Activated B cell treated with CpG ODN at 0.5 μM for 24 hours (primary cell): Measurements from ENCODE around the gene PDE4B. TPM values are rescaled to one million over a fixed set of nuclear protein-coding genes. Genes with fewer than 3 reads are reported as not detected.

Source experiments
- ATAC-seq: fragments of 200-7000 bp; cut with Tn5 transposase; one replicate; pipeline ENCODE4 v1.10.0; 2021; ENCODE audit warnings: low read depth, mild to moderate bottlenecking, moderate library complexity
- CTCF ChIA-PET: fragments of 350-600 bp; sonication (Branson Sonifier 250); formaldehyde crosslinking; loops from one replicate; lab custom pipeline; 2021; ENCODE audit warnings: antibody characterized with exemption; lab: Charles Lee
- POLR2A ChIA-PET: fragments of 350-600 bp; sonication (Branson Sonifier 250); formaldehyde crosslinking; loops from one replicate; lab custom pipeline; 2021; ENCODE audit warnings: antibody characterized with exemption; lab: Charles Lee
- DNase-seq: peaks from one replicate; pipeline ENCODE4 v3.0.0; 2022
- H3K27ac Mint-ChIP-seq: one replicate; pipeline ENCODE4 v1.8.0; 2020; ENCODE audit warnings: mixed read lengths
- H3K27me3 Mint-ChIP-seq: one replicate; pipeline ENCODE4 v1.8.0; 2021; ENCODE audit warnings: mixed read lengths
- H3K36me3 Mint-ChIP-seq: one replicate; pipeline ENCODE4 v1.8.0; 2021; ENCODE audit warnings: low read depth, mixed read lengths
- H3K4me1 Mint-ChIP-seq: one replicate; pipeline ENCODE4 v1.8.0; 2021; ENCODE audit warnings: mixed read lengths
- H3K4me3 Mint-ChIP-seq: one replicate; pipeline ENCODE4 v1.8.0; 2020; ENCODE audit warnings: mild to moderate bottlenecking, mixed read lengths
- H3K9me3 Mint-ChIP-seq: one replicate; pipeline ENCODE4 v1.8.0; 2020; ENCODE audit warnings: mixed read lengths
- intact Hi-C: fragments of 100-400 bp; cut with micrococcal nuclease; formaldehyde crosslinking; loops from one replicate; pipeline ENCODE4 v1.15.1; 2024
- total RNA-seq: library from RNA; stranded (reverse); gene quantifications from 2 replicates; pipeline ENCODE4 v1.2.3, GENCODE V29; 2022
- TF ChIP-seq, protein P1 (sequence below): fragments of 200-600 bp; IDR thresholded peaks from one replicate; pipeline ENCODE4 v1.8.0; 2022; ENCODE audit warnings: antibody characterized with exemption, mild to moderate bottlenecking

Gene PDE4B
- total RNA-seq, 1 donor from 2014 or later, result 84.1 TPM

DNA sequence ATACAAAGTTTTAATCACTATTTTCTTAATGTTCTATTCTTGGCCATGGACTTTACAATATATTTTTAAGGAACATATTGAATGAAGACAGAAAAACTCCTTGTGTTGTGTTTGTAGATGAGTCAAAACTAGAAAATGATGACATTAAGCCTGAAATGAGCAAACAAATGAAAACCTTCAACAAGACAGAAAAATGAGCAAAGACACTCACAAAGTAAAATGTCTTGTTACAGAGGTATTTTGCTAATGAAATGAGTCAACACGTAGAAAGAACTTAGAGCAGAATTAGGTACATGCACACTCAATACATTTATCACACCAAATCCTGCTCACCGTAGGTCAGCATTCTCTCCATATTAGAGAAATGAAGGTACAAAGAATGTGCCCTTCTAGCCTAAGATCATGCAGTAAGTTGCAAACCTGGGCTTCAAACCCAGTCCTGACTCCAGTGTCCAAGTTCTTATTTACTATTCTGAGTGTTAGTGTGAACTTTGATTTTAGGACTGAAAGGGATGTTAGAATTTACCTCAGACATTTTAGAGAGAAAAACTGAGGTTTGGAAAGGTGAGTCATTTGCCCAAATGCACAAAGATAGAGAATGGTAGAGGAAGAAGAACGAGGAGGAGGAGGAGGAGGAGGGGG is 607.3 kb downstream of the PDE4B start:
- Mint-ChIP-seq H3K27me3 (no peaks in the 10 kb centered on the region), H3K36me3 (no peaks in the 10 kb centered on the region), H3K27ac (peak overlapping the region; percentile 90), H3K4me3 (peak overlapping the region; percentile 63), H3K9me3 (no peaks in the 10 kb centered on the region), H3K4me1 (peaks cover 89% of the 10 kb centered on the region)
- POLR2A ChIA-PET, result interaction anchor here (0.7 to 3.6 kb wide), 8 partner anchors 12 to 122 kb away, joined by 3 to 156 read pairs (median 16); no protein-coding TSS in a partner anchor
- intact Hi-C loops, result no loop called here
- no peak for ATAC-seq
- CTCF ChIA-PET, result interaction anchor here (1.1 to 1.2 kb wide), 2 partner anchors 19 to 36 kb away, joined by 3 to 4 read pairs; no protein-coding TSS in a partner anchor
- no peak for DNase-seq
- TF ChIP-seq, protein P1, sequence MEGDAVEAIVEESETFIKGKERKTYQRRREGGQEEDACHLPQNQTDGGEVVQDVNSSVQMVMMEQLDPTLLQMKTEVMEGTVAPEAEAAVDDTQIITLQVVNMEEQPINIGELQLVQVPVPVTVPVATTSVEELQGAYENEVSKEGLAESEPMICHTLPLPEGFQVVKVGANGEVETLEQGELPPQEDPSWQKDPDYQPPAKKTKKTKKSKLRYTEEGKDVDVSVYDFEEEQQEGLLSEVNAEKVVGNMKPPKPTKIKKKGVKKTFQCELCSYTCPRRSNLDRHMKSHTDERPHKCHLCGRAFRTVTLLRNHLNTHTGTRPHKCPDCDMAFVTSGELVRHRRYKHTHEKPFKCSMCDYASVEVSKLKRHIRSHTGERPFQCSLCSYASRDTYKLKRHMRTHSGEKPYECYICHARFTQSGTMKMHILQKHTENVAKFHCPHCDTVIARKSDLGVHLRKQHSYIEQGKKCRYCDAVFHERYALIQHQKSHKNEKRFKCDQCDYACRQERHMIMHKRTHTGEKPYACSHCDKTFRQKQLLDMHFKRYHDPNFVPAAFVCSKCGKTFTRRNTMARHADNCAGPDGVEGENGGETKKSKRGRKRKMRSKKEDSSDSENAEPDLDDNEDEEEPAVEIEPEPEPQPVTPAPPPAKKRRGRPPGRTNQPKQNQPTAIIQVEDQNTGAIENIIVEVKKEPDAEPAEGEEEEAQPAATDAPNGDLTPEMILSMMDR, result no peak

DNA sequence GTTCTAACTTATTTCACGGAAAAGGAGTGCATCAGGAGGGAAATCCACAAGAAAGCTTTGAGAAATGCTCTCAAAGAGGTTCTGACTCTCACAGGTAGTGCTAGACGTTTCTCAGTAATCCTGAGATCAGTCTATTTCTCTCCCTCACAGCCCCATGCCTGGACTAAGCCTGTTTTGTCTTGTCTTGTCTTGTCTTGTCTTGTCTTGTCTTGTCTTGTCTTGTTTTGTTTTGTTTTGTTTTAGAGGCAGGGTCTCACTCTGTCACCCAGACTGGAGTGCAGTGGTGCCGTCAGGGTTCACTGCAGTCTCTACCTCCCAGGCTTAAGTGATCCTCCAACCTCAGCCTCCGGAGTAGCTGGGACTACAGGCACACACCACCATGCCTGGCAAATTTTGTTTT is 608.0 kb downstream of the PDE4B start:
- Mint-ChIP-seq H3K4me1 (peaks cover 82% of the 10 kb centered on the region), H3K9me3 (no peaks in the 10 kb centered on the region), H3K4me3 (peak overlapping the region; percentile 24), H3K27ac (peak overlapping the region; percentile 90), H3K36me3 (no peaks in the 10 kb centered on the region), H3K27me3 (no peaks in the 10 kb centered on the region)
- intact Hi-C loops, result no loop called here
- ATAC-seq (no peak), DNase-seq (no peak)
- CTCF ChIA-PET, result interaction anchor here (0.5 to 2.9 kb wide), 5 partner anchors 24 to 147 kb away, joined by 3 to 61 read pairs (median 10); no protein-coding TSS in a partner anchor
- TF ChIP-seq, protein P1, result no peak
- POLR2A ChIA-PET, result interaction anchor here (1.5 to 3.6 kb wide), 10 partner anchors 22 to 147 kb away, joined by 3 to 156 read pairs (median 18); no protein-coding TSS in a partner anchor

DNA sequence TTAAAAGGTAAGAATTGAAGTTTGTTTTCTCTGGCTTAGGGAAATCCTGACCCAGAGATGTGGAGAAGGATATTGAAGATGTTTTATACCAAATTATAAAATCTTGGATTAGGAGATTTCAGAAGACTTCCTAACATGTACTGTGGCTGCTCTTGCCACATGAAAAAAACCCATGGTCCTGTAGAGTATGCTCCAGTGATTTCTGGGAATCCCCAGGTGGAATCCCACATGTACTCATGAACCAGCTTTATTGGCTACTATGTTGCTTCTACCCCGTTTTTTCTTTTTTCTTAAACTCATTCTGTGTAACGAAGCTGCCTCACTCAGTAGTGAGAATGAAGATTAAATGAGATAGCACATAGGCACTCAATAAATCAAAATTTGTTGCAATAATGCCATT is 608.5 kb downstream of the PDE4B start:
- no peak for DNase-seq
- TF ChIP-seq, protein P1, result no peak
- intact Hi-C loops, result no loop called here
- POLR2A ChIA-PET, result interaction anchor here (1.5 to 3.6 kb wide), 17 partner anchors 13 to 147 kb away, joined by 3 to 156 read pairs (median 9); no protein-coding TSS in a partner anchor
- CTCF ChIA-PET, result interaction anchor here (0.5 to 2.9 kb wide), 6 partner anchors 8 to 147 kb away, joined by 3 to 61 read pairs (median 7); no protein-coding TSS in a partner anchor
- Mint-ChIP-seq H3K9me3 (no peaks in the 10 kb centered on the region), H3K36me3 (no peaks in the 10 kb centered on the region), H3K4me3 (peak overlapping the region; percentile 72), H3K27ac (peak overlapping the region; percentile 90), H3K4me1 (peaks cover 76% of the 10 kb centered on the region), H3K27me3 (no peaks in the 10 kb centered on the region)
- ATAC-seq, result peak; percentile 4

DNA sequence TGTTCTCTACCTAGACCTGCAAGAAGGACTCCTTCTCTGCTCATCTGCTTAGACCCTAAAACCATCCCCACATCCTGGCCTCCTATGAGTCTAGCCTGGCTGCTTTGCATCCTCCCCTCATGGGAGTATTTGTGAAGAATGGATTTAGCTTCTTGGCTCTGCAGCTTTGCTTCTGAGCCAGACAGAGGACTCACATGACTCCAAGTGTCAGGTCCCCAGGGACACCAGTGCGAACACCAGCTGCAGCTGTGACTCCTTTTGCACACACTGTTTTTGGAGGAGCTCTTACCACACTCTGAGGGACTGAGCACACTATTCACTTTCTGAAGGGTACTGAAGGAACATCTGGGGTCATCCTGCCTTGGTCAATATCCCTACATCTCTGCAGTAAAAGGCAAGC is 609.5 kb downstream of the PDE4B start:
- TF ChIP-seq, protein P1, result no peak
- Mint-ChIP-seq H3K27ac (peak overlapping the region; percentile 90), H3K27me3 (no peaks in the 10 kb centered on the region), H3K36me3 (no peaks in the 10 kb centered on the region), H3K4me3 (peak overlapping the region; percentile 72), H3K9me3 (peaks cover 2% of the 10 kb centered on the region), H3K4me1 (peaks cover 67% of the 10 kb centered on the region)
- ChIA-PET CTCF (interaction anchor here (0.6 to 2.9 kb wide), 19 partner anchors 9 to 148 kb away, joined by 3 to 61 read pairs (median 4); no protein-coding TSS in a partner anchor), POLR2A (interaction anchor here (0.6 to 3.6 kb wide), 29 partner anchors 8 to 148 kb away, joined by 3 to 156 read pairs (median 6); no protein-coding TSS in a partner anchor)
- peak; percentile 86 for ATAC-seq
- DNase-seq, result peak; percentile 65
- intact Hi-C loops, result loop anchor here (1.0 kb wide), 8 partner anchors 9 to 149 kb away; no protein-coding TSS in a partner anchor
